ENCODE measurements around the gene HELB.

DNA sequence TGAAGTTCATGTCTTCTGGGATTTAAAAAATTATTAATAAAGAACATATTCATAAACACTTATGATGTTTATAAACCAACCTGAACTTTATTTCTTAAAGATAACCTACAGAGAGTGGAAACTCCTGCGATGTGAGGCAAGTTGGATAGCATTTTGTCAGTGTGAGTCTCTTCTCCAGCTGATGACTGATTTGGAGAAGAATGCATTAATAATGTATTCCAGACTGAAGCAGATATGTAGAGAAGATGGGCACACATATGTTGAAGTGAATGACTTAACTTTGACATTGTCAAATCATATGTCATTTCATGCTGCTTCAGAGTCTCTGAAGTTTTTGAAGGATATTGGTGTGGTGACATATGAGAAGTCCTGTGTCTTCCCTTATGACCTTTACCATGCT, 7.3 kb downstream of the HELB start:
- TF ChIP-seq, protein P1, sequence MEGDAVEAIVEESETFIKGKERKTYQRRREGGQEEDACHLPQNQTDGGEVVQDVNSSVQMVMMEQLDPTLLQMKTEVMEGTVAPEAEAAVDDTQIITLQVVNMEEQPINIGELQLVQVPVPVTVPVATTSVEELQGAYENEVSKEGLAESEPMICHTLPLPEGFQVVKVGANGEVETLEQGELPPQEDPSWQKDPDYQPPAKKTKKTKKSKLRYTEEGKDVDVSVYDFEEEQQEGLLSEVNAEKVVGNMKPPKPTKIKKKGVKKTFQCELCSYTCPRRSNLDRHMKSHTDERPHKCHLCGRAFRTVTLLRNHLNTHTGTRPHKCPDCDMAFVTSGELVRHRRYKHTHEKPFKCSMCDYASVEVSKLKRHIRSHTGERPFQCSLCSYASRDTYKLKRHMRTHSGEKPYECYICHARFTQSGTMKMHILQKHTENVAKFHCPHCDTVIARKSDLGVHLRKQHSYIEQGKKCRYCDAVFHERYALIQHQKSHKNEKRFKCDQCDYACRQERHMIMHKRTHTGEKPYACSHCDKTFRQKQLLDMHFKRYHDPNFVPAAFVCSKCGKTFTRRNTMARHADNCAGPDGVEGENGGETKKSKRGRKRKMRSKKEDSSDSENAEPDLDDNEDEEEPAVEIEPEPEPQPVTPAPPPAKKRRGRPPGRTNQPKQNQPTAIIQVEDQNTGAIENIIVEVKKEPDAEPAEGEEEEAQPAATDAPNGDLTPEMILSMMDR (IDR thresholded peaks at IDR 0.05; ENCODE audit: insufficient read depth, low read depth, low read length), result no peak
- no peak for TF ChIP-seq EZH2 (IDR thresholded peaks at IDR 0.05; ENCODE audit: insufficient read depth, low read length)
